Kidney (tissue), 14 donors: ENCODE results near the gene ZDHHC13. TPM values are rescaled to one million over a fixed set of nuclear protein-coding genes. Genes with fewer than 3 reads are reported as not detected.

ENCODE experiments used
- DNase-seq, 5 donors: peaks; one replicate each; pipeline ENCODE4 v3.0.0-alpha.2; 2013 to 2020
- FAIRE-seq: peaks from 2 replicates; lab custom pipeline; 2012; peaks lifted over from hg19 to GRCh38; lab: Jason Lieb, UNC
- H3K27ac ChIP-seq, 2 donors: one replicate each; pipeline ENCODE4 v1.7.0; 2013; ENCODE audit warnings: low read depth in 2 of 2, low read length in 2 of 2, inconsistent platforms in 1 of 2
- H3K27me3 ChIP-seq: one replicate; pipeline ENCODE4 v1.7.1; 2013; ENCODE audit warnings: low read length, inconsistent platforms; ENCODE audit not compliant: control insufficient read depth, insufficient read depth
- H3K36me3 ChIP-seq, 3 donors: one replicate each; pipeline versions ENCODE4 v1.7.0 to v1.7.1; 2013; ENCODE audit warnings: low read length in 3 of 3, control low read depth in 1 of 3, inconsistent platforms in 1 of 3; ENCODE audit not compliant: insufficient read depth in 3 of 3, control insufficient read depth in 2 of 3
- H3K4me1 ChIP-seq, 3 donors: one replicate each; pipeline versions ENCODE4 v1.7.0 to v1.7.1; 2013; ENCODE audit warnings: low read length in 3 of 3, inconsistent platforms in 1 of 3, low read depth in 1 of 3; ENCODE audit not compliant: control insufficient read depth in 2 of 3, insufficient read depth in 2 of 3
- H3K4me3 ChIP-seq, 3 donors: one replicate each; pipeline versions ENCODE4 v1.7.0 to v1.8.1; 2013; ENCODE audit warnings: low read length in 3 of 3, control low read depth in 1 of 3, inconsistent platforms in 1 of 3
- H3K9ac ChIP-seq, 3 donors: one replicate each; pipeline versions ENCODE4 v1.7.0 to v1.7.1; 2013; ENCODE audit warnings: low read length in 3 of 3, control low read depth in 1 of 3, inconsistent platforms in 1 of 3
- H3K9me3 ChIP-seq, 3 donors: one replicate each; pipeline versions ENCODE4 v1.7.0 to v1.7.1; 2013; ENCODE audit warnings: low read length in 3 of 3, control low read depth in 1 of 3, inconsistent platforms in 1 of 3; ENCODE audit not compliant: control insufficient read depth in 2 of 3, insufficient read depth in 1 of 3
- CTCF ChIP-seq: IDR thresholded peaks from 3 replicates; pipeline ENCODE4 v1.5.1; 2012; ENCODE audit warnings: mild to moderate bottlenecking, moderate library complexity, borderline replicate concordance; ENCODE audit not compliant: insufficient read depth; ENCODE audit errors: extremely low read depth
- intact Hi-C: fragments of 100-400 bp; cut with DNase I; formaldehyde crosslinking; loops from one replicate; pipeline ENCODE4 v1.11.1; 2022
- polyA plus RNA-seq: library from polyadenylated mRNA; stranded (reverse); fragments of 350-450 nt; fragmentation: Illumina TruSeq; extraction: RNeasy Lipid Tissue Mini Kit (QIAGEN cat#74804); gene quantifications from one replicate; pipeline ENCODE4 v1.2.3, GENCODE V29; 2014; ENCODE audit warnings: low read depth, low replicate concordance; ENCODE audit not compliant: insufficient read depth
- total RNA-seq: library from RNA; stranded (reverse); fragmentation: NEBNext Ultra II Directional; extraction: Animal tissue kit (Norgen Biotek cat#: 25700); gene quantifications from one replicate; pipeline ENCODE4 v1.2.1, GENCODE V29; 2021
- donor health status: control.
- donor health status: control.
- donor health status: control.
- donor health status: control.
- donor health status: control.
- donor health status: DM: yes; HTN: yes; CAD: no.
- donor health status: Normal renal cell carcinoma (clear cell type).

Gene ZDHHC13
- total and polyA plus RNA-seq, 2 donors from 2014 or later, result 13.1 to 18.9 TPM

GRCh38 chr11:19204836-19205235, 87.9 kb downstream of the ZDHHC13 start:
- H3K27ac ChIP-seq, result no peak overlapping the region
- TF ChIP-seq CTCF, result no peak
- H3K36me3 ChIP-seq, result no peaks in the 10 kb centered on the region
- FAIRE-seq (no peak), DNase-seq (no peak)
- H3K4me1 ChIP-seq, result no peaks in the 10 kb centered on the region
- H3K9ac ChIP-seq, result no peak overlapping the region
- no peaks in the 10 kb centered on the region for H3K9me3 ChIP-seq
- intact Hi-C loops, result no loop called here
- H3K4me3 ChIP-seq, result no peak overlapping the region
- no peaks in the 10 kb centered on the region for H3K27me3 ChIP-seq

- DNase-seq (no peak), FAIRE-seq (no peak)
- no peak overlapping the region for H3K27ac ChIP-seq
Observed at GRCh38 chr11:19208181-19208580, 91.2 kb downstream of the ZDHHC13 start.

GRCh38 chr11:19208959-19209546, 92.1 kb downstream of the ZDHHC13 start:
- Histone ChIP-seq H3K9ac (no peak overlapping the region), H3K4me3 (no peak overlapping the region), H3K27me3 (no peaks in the 10 kb centered on the region), H3K4me1 (no peaks in the 10 kb centered on the region), H3K36me3 (no peaks in the 10 kb centered on the region), H3K27ac (no peak overlapping the region), H3K9me3 (no peaks in the 10 kb centered on the region)
- no peak for FAIRE-seq
- intact Hi-C loops, result no loop called here
- DNase-seq, result no peak
- no peak for TF ChIP-seq CTCF

More at GRCh38 chr11:19208181-19208580, 91.2 kb downstream of the ZDHHC13 start:
- intact Hi-C loops, result no loop called here
- no peak for TF ChIP-seq CTCF
- Histone ChIP-seq H3K4me1 (no peaks in the 10 kb centered on the region), H3K36me3 (no peaks in the 10 kb centered on the region), H3K9me3 (no peaks in the 10 kb centered on the region), H3K9ac (no peak overlapping the region), H3K4me3 (no peak overlapping the region), H3K27me3 (no peaks in the 10 kb centered on the region)
